Measurements from ENCODE around the gene TBCK.

TBCK gene

GRCh38 chr4:106286611-106287010 lies 29.4 kb downstream of the TBCK start:
- H3K27ac Mint-ChIP-seq: no peak overlapping the region
- no peaks in the 10 kb centered on the region for H3K9me3 Mint-ChIP-seq
- no peak overlapping the region for H3K4me3 Mint-ChIP-seq
- H3K36me3 Mint-ChIP-seq (ENCODE audit: low read depth): peaks cover under 1% of the 10 kb centered on the region
- no peaks in the 10 kb centered on the region for H3K27me3 Mint-ChIP-seq (ENCODE audit: low read depth)
- no peaks in the 10 kb centered on the region for H3K4me1 Mint-ChIP-seq (ENCODE audit: low read depth)

DNA sequence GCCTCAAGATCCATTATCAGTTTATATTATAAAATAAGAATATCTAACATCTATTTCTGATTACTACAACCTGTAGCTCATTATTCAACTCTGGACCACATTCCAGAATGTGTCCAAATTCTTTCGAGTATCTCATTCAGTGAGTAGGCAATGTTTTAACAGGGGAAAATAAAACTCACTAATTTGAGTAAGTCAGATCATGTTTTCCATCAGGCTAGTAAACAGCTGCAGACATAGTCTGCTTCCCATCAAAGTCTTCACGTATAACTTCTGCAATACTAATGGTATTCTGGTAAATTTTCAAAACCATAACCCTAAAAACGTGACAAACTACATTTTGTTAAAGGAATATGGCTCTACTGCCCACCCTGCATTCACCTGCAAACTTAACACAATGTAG lies 31.8 kb downstream of the TBCK start:
- H3K27me3 Mint-ChIP-seq (ENCODE audit: low read depth): no peaks in the 10 kb centered on the region
- H3K9me3 Mint-ChIP-seq: no peaks in the 10 kb centered on the region
- no peak overlapping the region for H3K4me3 Mint-ChIP-seq
- peaks cover 2% of the 10 kb centered on the region for H3K36me3 Mint-ChIP-seq (ENCODE audit: low read depth)
- H3K4me1 Mint-ChIP-seq (ENCODE audit: low read depth): no peaks in the 10 kb centered on the region
- no peak overlapping the region for H3K27ac Mint-ChIP-seq

DNA sequence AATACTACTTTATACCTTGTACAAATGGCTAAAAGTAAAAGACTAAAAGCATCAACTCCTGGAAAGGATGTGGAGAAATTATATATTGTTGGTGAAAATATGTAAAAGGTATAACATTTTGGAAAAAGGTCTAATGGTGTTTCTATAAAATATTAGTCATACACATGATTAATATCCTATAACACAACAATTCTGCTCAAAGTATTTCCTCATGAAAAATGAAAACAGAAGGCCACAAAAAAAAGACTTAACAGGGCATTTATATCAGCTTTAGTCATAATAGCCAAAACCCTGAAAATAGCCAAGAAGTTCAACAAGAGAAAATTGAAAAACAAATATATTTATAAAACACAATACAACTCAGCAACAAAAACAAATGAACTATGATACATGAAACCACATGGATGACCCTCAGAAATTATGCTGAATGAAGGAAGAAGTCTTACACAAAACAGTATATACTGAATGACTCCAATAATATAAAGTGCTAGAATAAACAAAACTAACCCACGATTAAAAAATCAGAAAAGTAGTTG lies 38.8 kb downstream of the TBCK start:
- no peak overlapping the region for H3K27ac Mint-ChIP-seq
- H3K36me3 Mint-ChIP-seq (ENCODE audit: low read depth): peaks cover 6% of the 10 kb centered on the region
- no peaks in the 10 kb centered on the region for H3K27me3 Mint-ChIP-seq (ENCODE audit: low read depth)
- peaks cover 3% of the 10 kb centered on the region for H3K4me1 Mint-ChIP-seq (ENCODE audit: low read depth)
- no peaks in the 10 kb centered on the region for H3K9me3 Mint-ChIP-seq
- H3K4me3 Mint-ChIP-seq: no peak overlapping the region

GRCh38 chr4:106273831-106274230 lies 42.2 kb downstream of the TBCK start:
- peaks cover 3% of the 10 kb centered on the region for H3K4me1 Mint-ChIP-seq (ENCODE audit: low read depth)
- peaks cover 4% of the 10 kb centered on the region for H3K36me3 Mint-ChIP-seq (ENCODE audit: low read depth)
- no peak overlapping the region for H3K27ac Mint-ChIP-seq
- H3K27me3 Mint-ChIP-seq (ENCODE audit: low read depth): no peaks in the 10 kb centered on the region
- no peaks in the 10 kb centered on the region for H3K9me3 Mint-ChIP-seq
- no peak overlapping the region for H3K4me3 Mint-ChIP-seq

GRCh38 chr4:106270736-106271135 lies 45.3 kb downstream of the TBCK start:
- Mint-ChIP-seq H3K9me3 (no peaks in the 10 kb centered on the region), H3K4me3 (no peak overlapping the region), H3K36me3 (ENCODE audit: low read depth) (peaks cover 4% of the 10 kb centered on the region), H3K27me3 (ENCODE audit: low read depth) (no peaks in the 10 kb centered on the region), H3K4me1 (ENCODE audit: low read depth) (peaks cover 3% of the 10 kb centered on the region), H3K27ac (no peak overlapping the region)

GRCh38 chr4:106269711-106270110 lies 46.3 kb downstream of the TBCK start:
- H3K4me3 Mint-ChIP-seq: no peak overlapping the region
- H3K27me3 Mint-ChIP-seq (ENCODE audit: low read depth): no peaks in the 10 kb centered on the region
- H3K4me1 Mint-ChIP-seq (ENCODE audit: low read depth): peaks cover 3% of the 10 kb centered on the region
- peaks cover 4% of the 10 kb centered on the region for H3K36me3 Mint-ChIP-seq (ENCODE audit: low read depth)
- no peak overlapping the region for H3K27ac Mint-ChIP-seq
- no peaks in the 10 kb centered on the region for H3K9me3 Mint-ChIP-seq

- H3K4me1 Mint-ChIP-seq (ENCODE audit: low read depth): no peaks in the 10 kb centered on the region
- H3K27me3 Mint-ChIP-seq (ENCODE audit: low read depth): no peaks in the 10 kb centered on the region
- no peak overlapping the region for H3K27ac Mint-ChIP-seq
- no peaks in the 10 kb centered on the region for H3K36me3 Mint-ChIP-seq (ENCODE audit: low read depth)
- H3K4me3 Mint-ChIP-seq: no peak overlapping the region
- H3K9me3 Mint-ChIP-seq: no peaks in the 10 kb centered on the region
Observed at GRCh38 chr4:106268786-106269185, 47.2 kb downstream of the TBCK start.

GRCh38 chr4:106266201-106266600 lies 49.8 kb downstream of the TBCK start:
- no peaks in the 10 kb centered on the region for H3K36me3 Mint-ChIP-seq (ENCODE audit: low read depth)
- no peak overlapping the region for H3K27ac Mint-ChIP-seq
- no peaks in the 10 kb centered on the region for H3K27me3 Mint-ChIP-seq (ENCODE audit: low read depth)
- peaks cover 2% of the 10 kb centered on the region for H3K4me1 Mint-ChIP-seq (ENCODE audit: low read depth)
- H3K4me3 Mint-ChIP-seq: no peak overlapping the region
- H3K9me3 Mint-ChIP-seq: no peaks in the 10 kb centered on the region

DNA sequence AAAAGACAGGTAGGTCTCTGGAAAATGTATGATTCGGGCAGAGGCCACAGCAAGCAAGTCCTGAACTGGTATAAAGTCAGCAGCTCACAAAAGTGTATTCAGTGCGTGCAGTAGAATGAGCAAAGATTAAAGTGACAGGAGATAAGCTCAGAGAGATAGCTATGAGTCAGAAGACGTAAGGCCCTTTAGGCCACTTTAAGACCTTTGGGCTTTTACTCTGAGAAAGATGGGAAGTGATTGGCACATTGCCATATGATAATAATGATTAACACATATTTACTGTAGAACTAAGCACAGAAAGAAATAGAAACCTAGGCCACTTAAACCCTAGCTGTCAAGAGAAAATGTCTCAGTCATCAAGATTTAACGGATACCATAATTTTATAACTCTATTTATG lies 51.7 kb downstream of the TBCK start:
- Mint-ChIP-seq H3K4me3 (no peak overlapping the region), H3K36me3 (ENCODE audit: low read depth) (peaks cover 2% of the 10 kb centered on the region), H3K9me3 (no peaks in the 10 kb centered on the region), H3K27me3 (ENCODE audit: low read depth) (no peaks in the 10 kb centered on the region), H3K4me1 (ENCODE audit: low read depth) (peaks cover 2% of the 10 kb centered on the region), H3K27ac (no peak overlapping the region)

DNA sequence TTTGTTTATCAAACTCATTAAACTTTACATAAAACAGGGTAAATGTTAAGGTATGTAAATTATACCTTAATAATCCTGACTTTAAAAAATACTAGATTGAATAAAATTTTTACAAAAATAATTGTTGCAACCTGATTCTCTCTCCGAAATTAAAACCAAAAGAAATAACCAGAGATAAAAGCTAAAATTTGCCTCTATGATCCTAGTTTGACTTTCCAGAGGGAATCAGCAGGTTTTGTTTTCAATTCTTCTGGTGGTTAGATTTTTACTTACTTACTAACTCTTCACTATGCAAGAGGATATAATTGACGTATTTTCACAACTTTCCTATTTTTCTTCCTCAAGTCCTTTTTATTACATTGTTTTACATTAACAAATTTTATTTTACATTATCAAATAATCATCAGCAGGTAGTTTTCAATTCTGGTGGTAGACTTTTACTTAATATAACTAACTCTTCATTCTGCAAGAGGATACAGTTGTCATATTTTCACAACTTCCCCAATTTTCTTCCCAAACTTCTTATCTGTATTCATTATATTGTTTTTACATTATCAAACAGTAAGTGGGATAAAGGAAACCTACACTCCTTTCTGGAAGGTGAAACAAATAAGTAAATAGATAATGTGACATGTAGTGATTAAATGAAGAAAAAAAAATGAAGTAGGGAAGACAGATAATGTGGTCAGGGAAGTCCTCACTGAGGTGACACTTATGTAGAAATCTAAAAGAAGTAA lies 52.2 kb downstream of the TBCK start:
- Mint-ChIP-seq H3K27me3 (ENCODE audit: low read depth) (no peaks in the 10 kb centered on the region), H3K27ac (no peak overlapping the region), H3K4me1 (ENCODE audit: low read depth) (peaks cover 2% of the 10 kb centered on the region), H3K36me3 (ENCODE audit: low read depth) (peaks cover 2% of the 10 kb centered on the region), H3K4me3 (no peak overlapping the region), H3K9me3 (no peaks in the 10 kb centered on the region)

- no peak overlapping the region for H3K27ac Mint-ChIP-seq
- H3K4me3 Mint-ChIP-seq: no peak overlapping the region
- H3K27me3 Mint-ChIP-seq (ENCODE audit: low read depth): no peaks in the 10 kb centered on the region
- peaks cover 2% of the 10 kb centered on the region for H3K4me1 Mint-ChIP-seq (ENCODE audit: low read depth)
- H3K9me3 Mint-ChIP-seq: no peaks in the 10 kb centered on the region
- H3K36me3 Mint-ChIP-seq (ENCODE audit: low read depth): peaks cover 2% of the 10 kb centered on the region
Observed at GRCh38 chr4:106261980-106262379, 54.0 kb downstream of the TBCK start.

GRCh38 chr4:106258145-106259045 lies 57.6 kb downstream of the TBCK start:
- no peaks in the 10 kb centered on the region for H3K27me3 Mint-ChIP-seq (ENCODE audit: low read depth)
- no peak overlapping the region for H3K27ac Mint-ChIP-seq
- H3K4me1 Mint-ChIP-seq (ENCODE audit: low read depth): peaks cover 2% of the 10 kb centered on the region
- H3K4me3 Mint-ChIP-seq: no peak overlapping the region
- peaks cover 2% of the 10 kb centered on the region for H3K36me3 Mint-ChIP-seq (ENCODE audit: low read depth)
- H3K9me3 Mint-ChIP-seq: no peaks in the 10 kb centered on the region

DNA sequence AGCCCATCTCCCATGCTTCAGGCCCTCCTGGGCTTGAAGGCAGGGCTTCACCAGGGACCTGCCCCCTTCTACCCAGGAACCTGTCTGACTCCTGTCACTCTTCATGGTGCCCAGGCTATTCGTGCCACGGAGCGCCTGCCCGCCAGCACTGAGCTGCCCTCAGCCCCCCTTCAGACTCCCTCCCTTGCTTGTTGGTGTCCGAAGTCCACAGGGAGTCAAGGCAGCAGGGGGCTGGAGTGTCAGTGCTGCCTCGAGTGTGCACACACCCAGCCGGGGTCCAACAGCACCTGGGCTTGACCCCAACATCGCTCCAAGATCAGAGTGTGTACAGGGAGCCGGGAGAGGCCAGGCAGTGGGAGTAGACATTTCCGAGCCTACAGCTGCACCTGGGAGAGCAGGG lies 59.8 kb downstream of the TBCK start:
- Mint-ChIP-seq H3K36me3 (ENCODE audit: low read depth) (peaks cover 2% of the 10 kb centered on the region), H3K4me3 (no peak overlapping the region), H3K9me3 (no peaks in the 10 kb centered on the region), H3K4me1 (ENCODE audit: low read depth) (no peaks in the 10 kb centered on the region), H3K27ac (no peak overlapping the region), H3K27me3 (ENCODE audit: low read depth) (no peaks in the 10 kb centered on the region)

DNA sequence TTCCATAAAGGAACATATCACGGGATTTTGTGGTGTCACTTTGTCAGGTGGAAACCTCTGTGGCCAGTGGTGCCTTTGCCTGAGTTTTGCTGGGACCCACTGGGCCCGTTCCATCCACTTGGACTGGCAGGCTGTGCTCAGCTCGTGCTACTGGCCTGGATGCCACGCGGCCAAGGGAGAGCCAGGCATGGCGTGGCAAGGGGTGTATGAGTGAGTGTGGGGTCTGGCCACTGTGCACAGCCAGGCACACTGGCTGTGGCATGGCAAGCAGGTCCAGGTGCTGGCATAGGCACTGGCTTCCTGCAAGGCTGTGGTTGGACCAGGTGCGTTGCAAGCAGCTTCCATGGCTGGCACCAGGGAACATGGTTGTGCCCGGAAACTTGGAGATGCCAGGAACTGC lies 60.8 kb downstream of the TBCK start:
- Mint-ChIP-seq H3K27me3 (ENCODE audit: low read depth) (no peaks in the 10 kb centered on the region), H3K9me3 (no peaks in the 10 kb centered on the region), H3K4me3 (no peak overlapping the region), H3K4me1 (ENCODE audit: low read depth) (no peaks in the 10 kb centered on the region), H3K27ac (no peak overlapping the region), H3K36me3 (ENCODE audit: low read depth) (peaks cover 2% of the 10 kb centered on the region)

Measured in T-helper 1 cell treated with Interleukin-12 subunit alpha and Interleukin-12 subunit beta and Interleukin-4 antibody, amounts not matched to agents 30 μg/mL and 1 μg/mL, for 36 hours (primary cell).